HG02943 (cell line): ENCODE measurements around the gene VIPAS39.

Source experiments
- ATAC-seq: cut with Tn5 transposase; IDR thresholded peaks from one replicate; pipeline ENCODE4 v1.9.1; 2021; ENCODE audit warnings: mild to moderate bottlenecking, low read depth, moderate library complexity; ENCODE audit not compliant: unreplicated experiment

Gene VIPAS39

GRCh38 chr14:77409131-77409533 is 48.3 kb downstream of the VIPAS39 start:
- no peak for ATAC-seq

DNA sequence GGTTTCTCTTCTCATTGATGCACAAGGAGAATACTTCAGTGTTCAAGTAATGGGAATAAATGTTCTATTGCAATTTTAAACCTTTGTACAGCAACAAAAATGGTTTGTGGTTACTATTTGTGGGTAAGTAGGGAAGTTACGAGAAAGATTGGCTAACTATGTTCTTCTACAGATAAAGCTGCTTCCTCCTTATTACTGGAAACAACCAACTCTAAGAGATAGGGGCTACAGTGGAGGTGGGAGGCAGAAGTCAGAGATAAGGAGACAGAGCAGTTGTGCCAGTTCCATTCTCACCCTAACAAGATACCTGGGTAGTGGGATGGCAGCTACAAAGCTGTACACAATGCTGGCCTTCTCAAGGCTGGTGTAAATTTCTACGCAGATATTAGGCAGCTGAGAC is 50.2 kb downstream of the VIPAS39 start:
- no peak for ATAC-seq

- ATAC-seq = no peak
These were observed 50.7 kb downstream of the VIPAS39 start for GRCh38 chr14:77406718-77407117.

- no peak for ATAC-seq
These were observed 51.3 kb downstream of the VIPAS39 start for GRCh38 chr14:77406086-77406485.

GRCh38 chr14:77403768-77404167 is 53.6 kb downstream of the VIPAS39 start:
- ATAC-seq = no peak

DNA sequence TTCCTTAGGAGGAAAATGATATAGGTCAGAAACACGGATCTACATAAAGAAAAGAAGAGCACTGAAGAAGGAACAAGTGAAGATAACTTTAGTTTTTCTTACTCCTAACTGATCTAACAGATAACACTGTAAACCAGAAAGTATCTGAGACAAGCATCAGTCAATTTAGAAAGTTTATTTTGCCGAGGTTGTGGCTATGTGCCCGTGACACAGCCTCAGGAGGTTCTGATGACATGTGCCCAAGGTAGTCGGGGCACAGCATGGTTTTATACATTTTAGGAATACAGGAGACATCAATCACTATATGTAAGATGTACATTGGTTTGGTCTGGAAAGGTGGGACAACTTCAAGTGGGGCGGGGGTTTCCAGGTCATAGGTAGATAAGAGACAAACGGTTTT is 57.2 kb downstream of the VIPAS39 start:
- no peak for ATAC-seq

GRCh38 chr14:77390188-77390587 is 67.2 kb downstream of the VIPAS39 start:
- no peak for ATAC-seq

GRCh38 chr14:77378701-77379100 is 78.7 kb downstream of the VIPAS39 start:
- ATAC-seq = no peak

DNA sequence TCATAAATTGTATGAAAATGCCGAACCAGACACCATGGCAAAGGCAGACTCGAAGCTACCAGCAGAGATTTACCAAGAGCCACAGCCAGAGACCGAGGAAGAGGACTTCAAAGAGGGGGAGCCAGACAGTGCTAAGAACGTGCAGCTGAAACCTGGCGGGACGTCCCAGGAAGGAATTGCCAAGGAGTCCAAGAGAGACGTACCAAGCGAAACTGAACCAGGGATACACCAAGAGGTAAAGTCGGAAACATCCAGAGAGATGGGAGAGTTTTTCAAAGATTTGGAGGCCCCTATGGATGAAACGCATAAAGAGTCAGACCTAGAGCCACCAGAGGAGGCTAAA is 79.9 kb downstream of the VIPAS39 start:
- no peak for ATAC-seq

DNA sequence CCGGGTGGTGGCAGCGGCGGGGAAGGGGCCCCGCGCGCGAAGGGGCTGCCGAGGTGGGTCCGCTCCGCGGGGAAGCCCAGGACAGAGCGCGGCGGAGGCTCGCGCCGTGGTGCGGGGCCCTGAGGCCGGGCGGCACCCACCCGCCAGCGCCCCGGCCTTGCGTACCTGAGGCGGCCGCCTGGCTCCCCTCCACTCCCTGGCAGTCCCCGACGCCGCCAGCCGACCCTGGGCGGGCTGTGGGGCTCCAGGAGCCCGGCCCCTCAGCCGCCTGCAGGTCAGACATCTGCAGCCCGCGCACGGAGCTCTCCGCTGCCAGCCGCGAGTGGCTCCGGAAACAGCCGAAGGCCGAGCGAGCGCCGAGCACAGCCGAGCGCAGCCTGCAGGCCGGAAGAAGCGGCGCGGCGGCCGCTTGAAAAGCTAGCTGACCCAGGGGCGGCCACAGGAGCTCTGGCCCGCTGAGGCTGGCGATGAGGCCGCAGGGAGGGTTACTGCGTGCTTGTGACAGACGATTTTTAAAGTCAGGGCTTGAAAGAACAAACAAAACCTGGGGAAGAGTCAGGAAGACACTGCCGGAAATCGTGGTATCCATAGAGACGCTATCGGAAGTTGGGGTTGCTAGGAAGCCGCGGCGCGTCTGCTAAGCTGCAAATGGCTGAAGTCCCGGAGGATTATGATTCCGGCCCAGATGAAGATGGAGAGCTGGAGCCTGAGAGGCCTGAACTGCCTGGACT is 80.5 kb downstream of the VIPAS39 start, which contains the start of the genes SAMD15 and TMED8:
Gene SAMD15, plus strand, starts transcription at position 609 of the 731 bp plus-strand sequence. Its CDS starts 40 bp downstream, at position 649.
Gene TMED8, minus strand, starts transcription at position 324 of the 731 bp plus-strand sequence. Its CDS starts 41 bp downstream, at position 283.
- ATAC-seq = peak; percentile 85
